ENCODE results near the gene CEND1.

The CEND1 gene

GRCh38 chr11:813456-814096 lies 23.7 kb upstream of the CEND1 start:
- no peaks in the 10 kb centered on the region for H3K9me3 Mint-ChIP-seq
- H3K27me3 Mint-ChIP-seq, result no peaks in the 10 kb centered on the region
- peaks cover 26% of the 10 kb centered on the region for H3K4me1 Mint-ChIP-seq
- ATAC-seq (replicated peaks; ENCODE audit: extremely low read depth, poor library complexity, severe bottlenecking) (no peak), DNase-seq (ENCODE audit: low spot score in 2 of 2) (no peak)
- no peak overlapping the region for H3K27ac Mint-ChIP-seq (ENCODE audit: low read depth)
- H3K36me3 Mint-ChIP-seq (ENCODE audit: insufficient read depth), result peaks cover 51% of the 10 kb centered on the region
- H3K4me3 Mint-ChIP-seq, result no peak overlapping the region

- H3K36me3 Mint-ChIP-seq (ENCODE audit: insufficient read depth), result peaks cover 51% of the 10 kb centered on the region
- H3K27me3 Mint-ChIP-seq, result no peaks in the 10 kb centered on the region
- H3K4me3 Mint-ChIP-seq, result no peak overlapping the region
- ATAC-seq (replicated peaks; ENCODE audit: extremely low read depth, poor library complexity, severe bottlenecking) (no peak), DNase-seq (ENCODE audit: low spot score in 2 of 2) (no peak)
- peaks cover 30% of the 10 kb centered on the region for H3K4me1 Mint-ChIP-seq
- no peaks in the 10 kb centered on the region for H3K9me3 Mint-ChIP-seq
- no peak overlapping the region for H3K27ac Mint-ChIP-seq (ENCODE audit: low read depth)
Measured at GRCh38 chr11:813072-813455, 23.2 kb upstream of the CEND1 start.

DNA sequence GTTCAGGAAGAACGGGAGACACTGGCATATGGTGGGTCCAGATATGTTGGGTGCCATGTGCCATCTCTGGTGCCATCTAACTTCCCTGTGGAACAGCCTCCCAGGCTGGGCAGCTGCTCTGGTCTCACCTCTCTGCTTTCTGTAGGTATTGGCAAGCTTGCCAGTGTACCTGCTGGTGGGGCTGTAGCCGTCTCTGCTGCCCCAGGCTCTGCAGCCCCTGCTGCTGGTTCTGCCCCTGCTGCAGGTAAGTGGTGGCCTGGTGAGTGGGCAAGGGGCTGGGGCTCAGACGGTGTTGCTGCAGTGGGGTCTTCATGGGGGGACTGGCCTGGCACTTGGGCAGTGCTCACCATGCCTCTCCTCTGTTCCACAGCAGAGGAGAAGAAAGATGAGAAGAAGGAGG lies 22.5 kb upstream of the CEND1 start:
- ATAC-seq (replicated peaks; ENCODE audit: extremely low read depth, poor library complexity, severe bottlenecking) (no peak), DNase-seq (ENCODE audit: low spot score in 2 of 2) (no peak)
- H3K36me3 Mint-ChIP-seq (ENCODE audit: insufficient read depth), result peaks cover 49% of the 10 kb centered on the region
- H3K4me3 Mint-ChIP-seq, result peak overlapping the region; percentile 89
- no peaks in the 10 kb centered on the region for H3K9me3 Mint-ChIP-seq
- H3K27me3 Mint-ChIP-seq, result no peaks in the 10 kb centered on the region
- peaks cover 35% of the 10 kb centered on the region for H3K4me1 Mint-ChIP-seq
- no peak overlapping the region for H3K27ac Mint-ChIP-seq (ENCODE audit: low read depth)

DNA sequence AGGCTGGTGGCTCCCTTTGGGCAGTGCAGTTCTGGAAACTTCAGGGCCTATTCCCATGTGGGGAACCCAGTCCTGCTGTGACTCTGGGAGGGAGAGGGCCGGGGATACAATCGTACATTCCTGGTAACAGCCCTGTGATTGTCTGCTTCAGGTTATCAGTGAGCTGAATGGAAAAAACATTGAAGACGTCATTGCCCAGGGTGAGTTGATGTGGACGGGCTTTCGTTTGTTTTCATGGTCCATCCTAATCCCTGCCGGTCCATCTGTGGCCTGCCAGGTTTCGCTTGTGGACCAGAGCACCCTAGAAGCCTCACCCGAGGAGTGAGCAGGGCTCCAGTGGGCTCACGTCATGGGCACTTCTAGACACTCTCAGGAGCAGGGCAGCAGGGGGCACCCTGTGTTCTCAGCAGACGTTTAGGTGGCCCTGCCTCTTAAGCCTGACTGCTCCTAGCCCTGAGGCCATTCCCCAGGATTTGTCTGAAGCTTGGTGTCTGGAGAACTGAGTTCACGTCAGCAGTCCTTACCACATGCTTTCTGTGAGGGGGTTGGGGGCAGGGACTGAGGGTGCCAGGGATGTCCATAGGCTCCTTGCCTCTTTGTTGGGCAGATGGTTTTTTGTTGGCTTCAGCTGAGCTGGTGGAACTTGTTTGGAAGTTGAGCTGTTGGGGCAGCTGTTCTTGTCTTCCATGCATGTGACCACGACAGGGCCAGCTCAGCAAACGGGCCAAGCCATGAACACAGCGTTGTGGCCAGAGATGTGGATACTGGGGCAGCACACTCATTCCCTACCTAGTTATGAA lies 21.8 kb upstream of the CEND1 start:
- Mint-ChIP-seq H3K27ac (ENCODE audit: low read depth) (peak overlapping the region; percentile 95), H3K4me1 (peaks cover 35% of the 10 kb centered on the region), H3K36me3 (ENCODE audit: insufficient read depth) (peaks cover 51% of the 10 kb centered on the region), H3K9me3 (no peaks in the 10 kb centered on the region), H3K27me3 (no peaks in the 10 kb centered on the region), H3K4me3 (peak overlapping the region; percentile 89)
- ATAC-seq (replicated peaks; ENCODE audit: extremely low read depth, poor library complexity, severe bottlenecking) (no peak), DNase-seq (ENCODE audit: low spot score in 2 of 2) (no peak)

DNA sequence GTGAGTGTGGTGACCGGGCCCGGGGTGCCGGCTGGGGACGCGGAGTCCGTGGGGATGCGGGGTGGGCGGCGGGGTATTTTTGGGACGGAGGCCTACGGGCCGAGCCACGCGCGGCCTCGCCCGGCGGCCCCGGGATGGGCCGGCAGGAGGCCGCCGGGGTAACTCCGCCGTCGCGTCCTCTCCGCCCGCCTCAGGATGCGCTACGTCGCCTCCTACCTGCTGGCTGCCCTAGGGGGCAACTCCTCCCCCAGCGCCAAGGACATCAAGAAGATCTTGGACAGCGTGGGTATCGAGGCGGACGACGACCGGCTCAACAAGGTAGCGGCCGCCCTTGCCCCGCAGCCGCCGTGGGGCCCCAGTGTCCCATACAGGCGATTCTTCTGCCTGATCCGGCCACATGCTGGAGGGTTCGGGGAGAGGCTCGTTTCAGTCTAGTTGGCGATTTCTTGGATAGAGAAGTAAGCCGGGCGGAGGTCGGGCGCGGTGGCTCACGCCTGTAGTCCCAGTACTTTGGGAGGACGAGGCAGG lies 20.2 kb upstream of the CEND1 start:
- DNase-seq (ENCODE audit: low spot score in 2 of 2) (no peak), ATAC-seq (replicated peaks; ENCODE audit: extremely low read depth, poor library complexity, severe bottlenecking) (peak; percentile 20)
- Mint-ChIP-seq H3K4me3 (peak overlapping the region; percentile 89), H3K36me3 (ENCODE audit: insufficient read depth) (peaks cover 50% of the 10 kb centered on the region), H3K9me3 (no peaks in the 10 kb centered on the region), H3K27me3 (no peaks in the 10 kb centered on the region), H3K4me1 (peaks cover 35% of the 10 kb centered on the region), H3K27ac (ENCODE audit: low read depth) (peak overlapping the region; percentile 95)

DNA sequence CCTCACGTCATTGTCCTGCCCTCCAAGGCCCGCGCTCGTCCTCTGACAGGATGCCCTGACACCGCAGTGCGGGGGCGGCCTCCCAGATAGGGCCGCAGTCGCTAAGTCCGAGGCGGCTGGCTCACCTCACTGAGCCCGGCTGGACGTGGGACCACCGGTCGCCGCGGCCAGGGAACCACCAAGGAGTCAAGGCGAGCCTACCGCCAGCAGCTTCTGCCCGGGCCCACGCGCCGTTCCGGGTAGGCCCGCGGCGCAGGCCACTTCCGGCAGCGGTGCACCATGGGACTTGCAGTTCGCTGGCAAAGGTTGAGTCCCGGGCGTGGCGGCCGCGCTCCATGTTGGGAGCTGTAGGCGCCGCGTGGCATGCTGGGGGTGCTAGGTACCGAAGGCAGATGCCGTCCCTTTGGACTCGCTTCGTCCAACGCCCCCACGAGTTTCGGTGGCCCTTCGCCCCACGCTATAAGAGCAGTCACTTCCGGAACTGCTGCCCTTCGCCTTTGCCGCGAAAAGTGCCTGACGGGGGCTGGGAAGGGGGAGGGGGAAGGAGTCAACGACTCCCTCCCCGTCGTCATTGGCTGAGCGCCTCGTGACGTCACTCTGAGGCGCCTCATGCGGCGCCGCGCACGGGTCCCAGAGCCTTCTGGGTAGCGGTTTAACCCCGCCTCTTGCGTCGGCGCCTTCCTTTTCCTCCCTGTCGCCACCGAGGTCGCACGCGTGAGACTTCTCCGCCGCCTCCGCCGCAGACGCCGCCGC lies 19.6 kb upstream of the CEND1 start, which contains the start of gene RPLP2:
Gene RPLP2 (plus strand): TSS at position 681 of the 753 bp plus-strand sequence. CDS start 268 bp downstream, outside the sequence.
- ATAC-seq (replicated peaks; ENCODE audit: extremely low read depth, poor library complexity, severe bottlenecking), result peak; percentile 89
- peak; percentile 97 for DNase-seq (ENCODE audit: low spot score in 2 of 2)
- peak within 1 kb of the TSS; percentile 95 for H3K27ac Mint-ChIP-seq (ENCODE audit: low read depth)

GRCh38 chr11:808427-809286 lies 18.8 kb upstream of the CEND1 start:
- ATAC-seq (replicated peaks; ENCODE audit: extremely low read depth, poor library complexity, severe bottlenecking) (no peak), DNase-seq (ENCODE audit: low spot score in 2 of 2) (no peak)
- Mint-ChIP-seq H3K27me3 (no peaks in the 10 kb centered on the region), H3K36me3 (ENCODE audit: insufficient read depth) (peaks cover 46% of the 10 kb centered on the region), H3K9me3 (no peaks in the 10 kb centered on the region), H3K4me3 (peak overlapping the region; percentile 89), H3K27ac (ENCODE audit: low read depth) (peak overlapping the region; percentile 95), H3K4me1 (peaks cover 35% of the 10 kb centered on the region)

More for the DNA sequence above, 19.6 kb upstream of the CEND1 start, which contains the start of gene RPLP2:
- H3K4me1 Mint-ChIP-seq, result peaks cover 35% of the 10 kb centered on the region
- H3K4me3 Mint-ChIP-seq, result peak within 1 kb of the TSS; percentile 89
- H3K27me3 Mint-ChIP-seq, result no peaks in the 10 kb centered on the region
- no peaks in the 10 kb centered on the region for H3K9me3 Mint-ChIP-seq
- peaks cover 49% of the 10 kb centered on the region for H3K36me3 Mint-ChIP-seq (ENCODE audit: insufficient read depth)

DNA sequence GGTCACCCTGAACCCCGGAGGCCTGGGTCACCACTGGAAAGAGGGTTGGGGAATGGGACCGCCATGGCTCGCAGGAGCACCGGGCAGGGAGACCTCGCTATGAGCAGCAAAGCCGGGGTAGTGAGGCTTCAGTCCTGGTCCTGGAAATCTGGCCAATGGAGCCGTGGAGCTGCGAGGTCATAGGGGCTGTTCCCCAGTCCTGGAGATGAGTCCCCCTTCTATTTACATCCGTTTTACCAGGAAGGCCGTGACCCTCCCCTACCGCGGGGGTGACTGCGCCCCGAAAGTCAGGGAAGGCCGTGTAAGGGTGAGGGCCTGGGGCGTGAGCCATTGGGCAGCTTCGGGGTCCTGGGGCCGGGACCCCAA lies 14.7 kb upstream of the CEND1 start:
- Mint-ChIP-seq H3K36me3 (ENCODE audit: insufficient read depth) (peaks cover 16% of the 10 kb centered on the region), H3K9me3 (no peaks in the 10 kb centered on the region), H3K4me1 (peaks cover 14% of the 10 kb centered on the region), H3K27ac (ENCODE audit: low read depth) (no peak overlapping the region), H3K4me3 (peak overlapping the region; percentile 76), H3K27me3 (no peaks in the 10 kb centered on the region)
- ATAC-seq (replicated peaks; ENCODE audit: extremely low read depth, poor library complexity, severe bottlenecking) (no peak), DNase-seq (ENCODE audit: low spot score in 2 of 2) (no peak)

- H3K4me3 Mint-ChIP-seq, result peak overlapping the region; percentile 76
- DNase-seq (ENCODE audit: low spot score in 2 of 2) (no peak), ATAC-seq (replicated peaks; ENCODE audit: extremely low read depth, poor library complexity, severe bottlenecking) (no peak)
- H3K9me3 Mint-ChIP-seq, result no peaks in the 10 kb centered on the region
- peaks cover 12% of the 10 kb centered on the region for H3K4me1 Mint-ChIP-seq
- H3K27ac Mint-ChIP-seq (ENCODE audit: low read depth), result no peak overlapping the region
- peaks cover 10% of the 10 kb centered on the region for H3K36me3 Mint-ChIP-seq (ENCODE audit: insufficient read depth)
- H3K27me3 Mint-ChIP-seq, result no peaks in the 10 kb centered on the region
Measured at GRCh38 chr11:803770-804598, 14.1 kb upstream of the CEND1 start.

- no peak overlapping the region for H3K27ac Mint-ChIP-seq (ENCODE audit: low read depth)
- no peaks in the 10 kb centered on the region for H3K27me3 Mint-ChIP-seq
- ATAC-seq (replicated peaks; ENCODE audit: extremely low read depth, poor library complexity, severe bottlenecking) (no peak), DNase-seq (ENCODE audit: low spot score in 2 of 2) (no peak)
- no peaks in the 10 kb centered on the region for H3K9me3 Mint-ChIP-seq
- H3K4me3 Mint-ChIP-seq, result peak overlapping the region; percentile 76
- H3K36me3 Mint-ChIP-seq (ENCODE audit: insufficient read depth), result peaks cover 7% of the 10 kb centered on the region
- peaks cover 7% of the 10 kb centered on the region for H3K4me1 Mint-ChIP-seq
Measured at GRCh38 chr11:803467-803742, 13.5 kb upstream of the CEND1 start.

DNA sequence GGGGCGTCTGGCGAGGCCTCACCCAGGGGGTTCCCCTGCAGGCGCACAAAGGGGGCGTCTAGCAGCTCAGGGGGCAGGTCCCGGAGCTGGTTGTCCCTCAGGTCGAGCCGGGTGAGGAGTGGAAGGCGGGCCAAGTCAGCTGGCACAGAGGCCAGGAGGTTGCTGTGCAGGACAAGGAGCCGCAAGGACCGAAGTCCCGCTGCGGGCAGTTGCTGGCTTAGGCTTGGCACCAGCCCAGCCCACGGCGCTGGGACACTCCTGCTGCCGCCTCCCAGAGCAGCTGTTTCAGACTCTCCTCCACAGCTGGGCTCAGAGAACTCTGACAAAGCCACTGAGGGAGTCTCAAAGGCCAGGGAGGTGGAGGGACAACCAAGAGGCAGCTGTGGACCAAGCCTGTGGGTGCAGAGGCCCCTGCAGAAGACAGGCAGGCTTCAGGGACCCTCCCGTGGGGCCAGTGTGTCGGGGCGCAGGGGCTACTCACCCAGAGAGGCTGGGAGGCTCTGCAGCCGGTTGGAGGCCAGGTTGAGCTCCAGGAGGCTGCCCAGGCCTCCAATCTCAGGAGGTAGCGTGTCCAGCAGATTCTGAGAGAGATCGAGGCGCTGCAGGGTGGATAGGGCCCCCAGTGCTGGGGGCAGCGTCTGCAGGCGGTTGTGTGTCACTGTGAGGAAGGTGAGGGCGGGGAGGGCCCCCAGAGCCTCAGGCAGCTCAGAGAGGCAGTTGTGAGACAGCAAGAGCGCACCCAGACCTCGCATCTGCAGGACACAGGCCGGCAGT lies 13.0 kb upstream of the CEND1 start:
- Mint-ChIP-seq H3K27ac (ENCODE audit: low read depth) (no peak overlapping the region), H3K27me3 (no peaks in the 10 kb centered on the region), H3K4me1 (peaks cover 3% of the 10 kb centered on the region), H3K36me3 (ENCODE audit: insufficient read depth) (peaks cover 7% of the 10 kb centered on the region), H3K4me3 (peak overlapping the region; percentile 36), H3K9me3 (no peaks in the 10 kb centered on the region)
- DNase-seq (ENCODE audit: low spot score in 2 of 2) (no peak), ATAC-seq (replicated peaks; ENCODE audit: extremely low read depth, poor library complexity, severe bottlenecking) (no peak)

Measured in central memory CD8-positive, alpha-beta T cell (primary cell).